ENCODE data around the gene TPMT. TPM values are rescaled to one million over a fixed set of nuclear protein-coding genes. Genes with fewer than 3 reads are reported as not detected.

TPMT gene
- total RNA-seq, 1 donor from 2014 or later = 10.5 TPM

DNA sequence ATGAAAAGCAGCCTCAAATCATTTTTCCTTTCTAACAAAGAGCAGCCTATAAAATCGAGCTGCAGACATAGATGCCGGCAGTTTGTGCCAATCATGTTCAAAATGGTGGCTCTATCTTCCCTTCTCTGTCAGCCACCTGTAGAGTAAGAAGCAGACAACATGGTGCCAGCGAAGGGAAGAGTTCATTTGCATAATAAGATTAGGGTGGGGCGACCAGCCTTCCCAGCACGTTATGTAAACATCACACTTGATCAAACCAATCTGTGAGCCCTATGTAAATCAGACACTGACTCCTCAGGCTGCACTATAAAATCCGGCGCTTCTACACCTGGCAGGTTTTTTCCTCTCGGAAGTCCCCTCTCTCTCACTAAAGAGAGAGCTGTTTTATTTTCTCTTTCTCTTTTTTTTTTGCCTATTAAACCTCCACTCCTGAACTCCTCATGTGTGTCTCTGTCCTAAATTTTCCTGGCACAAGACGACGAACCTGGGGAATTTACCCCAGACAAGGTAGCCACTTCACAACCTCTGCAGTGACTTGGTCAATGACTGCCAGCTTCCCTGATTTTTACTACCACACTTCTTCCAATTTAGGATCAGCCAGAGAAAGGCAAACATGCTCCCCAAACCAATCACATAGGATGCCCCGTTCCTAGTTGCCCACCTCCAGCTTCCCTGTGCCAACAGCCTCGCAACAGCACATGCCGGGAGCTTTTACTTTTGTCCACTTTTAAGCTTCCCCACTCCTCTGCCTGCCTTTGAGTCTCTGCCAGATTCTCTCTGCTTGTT lies 12.9 kb downstream of the TPMT start:
- H3K9me3 ChIP-seq (ENCODE audit: insufficient read depth, low read depth, low read length) = no peaks in the 10 kb centered on the region
- no peaks in the 10 kb centered on the region for H3K4me1 Mint-ChIP-seq (ENCODE audit: low read depth, unreplicated experiment)
- H3K27ac ChIP-seq (ENCODE audit: low read depth, low read length) = no peak overlapping the region
- H3K27ac Mint-ChIP-seq (ENCODE audit: unreplicated experiment) = no peak overlapping the region
- no peak overlapping the region for H3K4me3 ChIP-seq (ENCODE audit: insufficient read depth, low read depth, low read length)
- H3K27me3 Mint-ChIP-seq (ENCODE audit: low read depth, unreplicated experiment) = no peaks in the 10 kb centered on the region
- no peak overlapping the region for H3K4me2 ChIP-seq (ENCODE audit: low read length)
- no peak overlapping the region for H3K9ac ChIP-seq (ENCODE audit: low read length)
- H3K4me3 Mint-ChIP-seq (ENCODE audit: unreplicated experiment) = no peak overlapping the region
- no peak for DNase-seq (ENCODE audit: low read depth)
- H3K9me3 Mint-ChIP-seq (ENCODE audit: unreplicated experiment) = no peaks in the 10 kb centered on the region
- H3K27me3 ChIP-seq (ENCODE audit: insufficient read depth, low read length) = no peaks in the 10 kb centered on the region
- no peaks in the 10 kb centered on the region for H3K79me2 ChIP-seq (ENCODE audit: insufficient read depth, low read length)
- FAIRE-seq = no peak
- no peaks in the 10 kb centered on the region for H3K4me1 ChIP-seq (ENCODE audit: insufficient read depth, low read length)
- no peaks in the 10 kb centered on the region for H3K36me3 ChIP-seq (ENCODE audit: insufficient read depth, low read length)
- TF ChIP-seq, protein P1, sequence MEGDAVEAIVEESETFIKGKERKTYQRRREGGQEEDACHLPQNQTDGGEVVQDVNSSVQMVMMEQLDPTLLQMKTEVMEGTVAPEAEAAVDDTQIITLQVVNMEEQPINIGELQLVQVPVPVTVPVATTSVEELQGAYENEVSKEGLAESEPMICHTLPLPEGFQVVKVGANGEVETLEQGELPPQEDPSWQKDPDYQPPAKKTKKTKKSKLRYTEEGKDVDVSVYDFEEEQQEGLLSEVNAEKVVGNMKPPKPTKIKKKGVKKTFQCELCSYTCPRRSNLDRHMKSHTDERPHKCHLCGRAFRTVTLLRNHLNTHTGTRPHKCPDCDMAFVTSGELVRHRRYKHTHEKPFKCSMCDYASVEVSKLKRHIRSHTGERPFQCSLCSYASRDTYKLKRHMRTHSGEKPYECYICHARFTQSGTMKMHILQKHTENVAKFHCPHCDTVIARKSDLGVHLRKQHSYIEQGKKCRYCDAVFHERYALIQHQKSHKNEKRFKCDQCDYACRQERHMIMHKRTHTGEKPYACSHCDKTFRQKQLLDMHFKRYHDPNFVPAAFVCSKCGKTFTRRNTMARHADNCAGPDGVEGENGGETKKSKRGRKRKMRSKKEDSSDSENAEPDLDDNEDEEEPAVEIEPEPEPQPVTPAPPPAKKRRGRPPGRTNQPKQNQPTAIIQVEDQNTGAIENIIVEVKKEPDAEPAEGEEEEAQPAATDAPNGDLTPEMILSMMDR (IDR thresholded peaks at IDR 0.05; ENCODE audit: insufficient read depth, low read depth, low read length) = no peak
- TF ChIP-seq EZH2 (IDR thresholded peaks at IDR 0.05; ENCODE audit: insufficient read depth, low read length) = no peak
- no peak overlapping the region for H2AFZ ChIP-seq (ENCODE audit: low read depth, low read length)
- H3K36me3 Mint-ChIP-seq (ENCODE audit: low read depth, unreplicated experiment) = peaks cover 5% of the 10 kb centered on the region
- H4K20me1 ChIP-seq (ENCODE audit: insufficient read depth, low read length) = no peaks in the 10 kb centered on the region

DNA sequence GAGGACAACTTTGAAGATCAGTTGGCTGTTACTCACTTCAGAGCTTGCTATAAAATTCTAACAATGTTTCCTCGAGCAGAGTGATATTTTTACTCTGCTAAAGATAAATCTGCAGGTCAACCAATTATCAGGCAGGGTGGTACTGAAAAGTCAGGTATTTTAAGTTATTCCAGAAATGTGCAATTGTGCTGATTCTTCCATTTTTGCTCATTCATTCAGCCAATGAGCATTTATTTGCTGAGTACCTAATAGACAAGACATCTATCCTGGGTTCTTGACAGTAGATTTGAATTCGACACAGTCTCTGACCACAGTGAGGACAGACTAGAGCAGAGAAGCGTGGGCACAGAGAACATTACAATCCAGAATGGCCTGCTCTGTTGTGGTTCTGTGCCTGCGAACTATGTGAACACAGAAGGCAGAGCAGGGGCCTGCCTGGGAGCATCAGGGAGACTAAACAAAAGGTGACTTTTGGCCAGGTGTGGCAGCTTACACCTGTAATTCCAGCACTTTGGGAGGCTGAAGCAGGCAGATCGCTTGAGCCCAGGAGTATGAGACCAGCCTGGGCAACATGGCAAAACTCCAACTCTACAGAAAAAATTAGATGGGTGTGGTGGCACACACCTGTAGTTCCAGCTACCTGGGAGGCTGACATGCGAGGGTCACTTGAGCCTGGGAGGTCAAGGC lies 14.8 kb downstream of the TPMT start:
- Histone ChIP-seq H2AFZ (ENCODE audit: low read depth, low read length) (no peak overlapping the region), H3K4me3 (ENCODE audit: insufficient read depth, low read depth, low read length) (no peak overlapping the region), H3K36me3 (ENCODE audit: insufficient read depth, low read length) (peaks cover 3% of the 10 kb centered on the region), H4K20me1 (ENCODE audit: insufficient read depth, low read length) (no peaks in the 10 kb centered on the region), H3K4me2 (ENCODE audit: low read length) (no peak overlapping the region), H3K79me2 (ENCODE audit: insufficient read depth, low read length) (no peaks in the 10 kb centered on the region), H3K27me3 (ENCODE audit: insufficient read depth, low read length) (no peaks in the 10 kb centered on the region), H3K9ac (ENCODE audit: low read length) (no peak overlapping the region), H3K9me3 (ENCODE audit: insufficient read depth, low read depth, low read length) (no peaks in the 10 kb centered on the region), H3K4me1 (ENCODE audit: insufficient read depth, low read length) (no peaks in the 10 kb centered on the region), H3K27ac (ENCODE audit: low read depth, low read length) (no peak overlapping the region)
- Mint-ChIP-seq H3K4me3 (ENCODE audit: unreplicated experiment) (no peak overlapping the region), H3K36me3 (ENCODE audit: low read depth, unreplicated experiment) (peaks cover 8% of the 10 kb centered on the region), H3K27ac (ENCODE audit: unreplicated experiment) (no peak overlapping the region), H3K4me1 (ENCODE audit: low read depth, unreplicated experiment) (no peaks in the 10 kb centered on the region), H3K9me3 (ENCODE audit: unreplicated experiment) (no peaks in the 10 kb centered on the region), H3K27me3 (ENCODE audit: low read depth, unreplicated experiment) (no peaks in the 10 kb centered on the region)
- TF ChIP-seq EZH2 (IDR thresholded peaks at IDR 0.05; ENCODE audit: insufficient read depth, low read length) = no peak
- TF ChIP-seq, protein P1 (IDR thresholded peaks at IDR 0.05; ENCODE audit: insufficient read depth, low read depth, low read length) = no peak
- FAIRE-seq (no peak), DNase-seq (ENCODE audit: low read depth) (no peak)

GRCh38 chr6:18138906-18139305 lies 16.0 kb downstream of the TPMT start:
- Histone ChIP-seq H3K27ac (ENCODE audit: low read depth, low read length) (no peak overlapping the region), H3K9me3 (ENCODE audit: insufficient read depth, low read depth, low read length) (no peaks in the 10 kb centered on the region), H3K4me2 (ENCODE audit: low read length) (no peak overlapping the region), H2AFZ (ENCODE audit: low read depth, low read length) (no peak overlapping the region), H4K20me1 (ENCODE audit: insufficient read depth, low read length) (peaks cover 4% of the 10 kb centered on the region), H3K27me3 (ENCODE audit: insufficient read depth, low read length) (no peaks in the 10 kb centered on the region), H3K9ac (ENCODE audit: low read length) (no peak overlapping the region), H3K36me3 (ENCODE audit: insufficient read depth, low read length) (peaks cover 7% of the 10 kb centered on the region), H3K4me3 (ENCODE audit: insufficient read depth, low read depth, low read length) (no peak overlapping the region), H3K4me1 (ENCODE audit: insufficient read depth, low read length) (no peaks in the 10 kb centered on the region), H3K79me2 (ENCODE audit: insufficient read depth, low read length) (no peaks in the 10 kb centered on the region)
- Mint-ChIP-seq H3K27ac (ENCODE audit: unreplicated experiment) (no peak overlapping the region), H3K4me1 (ENCODE audit: low read depth, unreplicated experiment) (no peaks in the 10 kb centered on the region), H3K27me3 (ENCODE audit: low read depth, unreplicated experiment) (no peaks in the 10 kb centered on the region), H3K36me3 (ENCODE audit: low read depth, unreplicated experiment) (peaks cover 13% of the 10 kb centered on the region), H3K4me3 (ENCODE audit: unreplicated experiment) (no peak overlapping the region), H3K9me3 (ENCODE audit: unreplicated experiment) (no peaks in the 10 kb centered on the region)
- DNase-seq (ENCODE audit: low read depth) (no peak), FAIRE-seq (no peak)
- TF ChIP-seq, protein P1 (IDR thresholded peaks at IDR 0.05; ENCODE audit: insufficient read depth, low read depth, low read length) = no peak
- no peak for TF ChIP-seq EZH2 (IDR thresholded peaks at IDR 0.05; ENCODE audit: insufficient read depth, low read length)
